Activated naive CD8-positive, alpha-beta T cell treated with anti-CD3 and anti-CD28 coated beads for 36 hours (primary cell): ENCODE data around the gene MRPS31. TPM values are rescaled to one million over a fixed set of nuclear protein-coding genes. Genes with fewer than 3 reads are reported as not detected.
"Not testable (repeated sequence)": the region's sequence is repeated elsewhere in the genome, so short reads cannot be mapped to it uniquely, and the experiment has no call there.

Experiments
- DNase-seq: peaks from one replicate; pipeline ENCODE4 v3.0.0; 2021
- H3K27ac Mint-ChIP-seq: one replicate; pipeline ENCODE4 v1.8.0; 2022; ENCODE audit warnings: mild to moderate bottlenecking, moderate library complexity, mixed read lengths
- H3K27me3 Mint-ChIP-seq: one replicate; pipeline ENCODE4 v1.8.0; 2022; ENCODE audit warnings: mild to moderate bottlenecking, mixed read lengths
- H3K36me3 Mint-ChIP-seq: one replicate; pipeline ENCODE4 v1.8.0; 2021; ENCODE audit warnings: mild to moderate bottlenecking, mixed read lengths
- H3K4me1 Mint-ChIP-seq: one replicate; pipeline ENCODE4 v1.8.0; 2021; ENCODE audit warnings: mixed read lengths
- H3K4me3 Mint-ChIP-seq: one replicate; pipeline ENCODE4 v1.8.0; 2022; ENCODE audit warnings: mild to moderate bottlenecking, moderate library complexity, mixed read lengths
- H3K9me3 Mint-ChIP-seq: one replicate; pipeline ENCODE4 v1.8.0; 2022; ENCODE audit warnings: mixed read lengths
- total RNA-seq, 2 experiments: library from RNA; stranded (reverse); gene quantifications; one replicate each; pipeline ENCODE4 v1.2.3, GENCODE V29; 2021

Gene MRPS31
- total RNA-seq, 2 experiments from 2014 or later: 40.9 to 43.8 TPM

DNA sequence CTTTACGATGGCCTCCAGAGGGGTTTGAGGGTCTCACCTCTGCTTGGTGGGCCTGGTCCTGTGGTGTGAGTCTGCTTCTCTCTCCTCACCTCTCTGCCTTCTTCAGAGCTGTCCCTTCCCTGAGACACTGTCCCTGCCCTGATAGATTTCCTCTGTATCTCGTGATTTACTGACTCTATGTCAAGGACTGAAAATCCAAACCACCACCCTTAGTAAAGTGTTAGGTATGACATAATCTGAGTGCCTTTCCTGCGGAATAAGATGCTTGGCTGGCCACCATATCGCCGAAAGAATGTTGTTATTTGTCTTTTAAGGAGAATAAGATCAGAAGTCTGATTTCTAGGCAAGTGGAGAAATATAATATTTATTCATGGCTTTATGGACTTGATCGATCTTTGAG, 25.7 kb upstream of the MRPS31 start:
- H3K27me3 Mint-ChIP-seq: no peaks in the 10 kb centered on the region
- H3K4me1 Mint-ChIP-seq: peaks cover 30% of the 10 kb centered on the region
- peaks cover 15% of the 10 kb centered on the region for H3K36me3 Mint-ChIP-seq
- no peaks in the 10 kb centered on the region for H3K9me3 Mint-ChIP-seq
- no peak for DNase-seq
- no peak overlapping the region for H3K27ac Mint-ChIP-seq
- no peak overlapping the region for H3K4me3 Mint-ChIP-seq

DNA sequence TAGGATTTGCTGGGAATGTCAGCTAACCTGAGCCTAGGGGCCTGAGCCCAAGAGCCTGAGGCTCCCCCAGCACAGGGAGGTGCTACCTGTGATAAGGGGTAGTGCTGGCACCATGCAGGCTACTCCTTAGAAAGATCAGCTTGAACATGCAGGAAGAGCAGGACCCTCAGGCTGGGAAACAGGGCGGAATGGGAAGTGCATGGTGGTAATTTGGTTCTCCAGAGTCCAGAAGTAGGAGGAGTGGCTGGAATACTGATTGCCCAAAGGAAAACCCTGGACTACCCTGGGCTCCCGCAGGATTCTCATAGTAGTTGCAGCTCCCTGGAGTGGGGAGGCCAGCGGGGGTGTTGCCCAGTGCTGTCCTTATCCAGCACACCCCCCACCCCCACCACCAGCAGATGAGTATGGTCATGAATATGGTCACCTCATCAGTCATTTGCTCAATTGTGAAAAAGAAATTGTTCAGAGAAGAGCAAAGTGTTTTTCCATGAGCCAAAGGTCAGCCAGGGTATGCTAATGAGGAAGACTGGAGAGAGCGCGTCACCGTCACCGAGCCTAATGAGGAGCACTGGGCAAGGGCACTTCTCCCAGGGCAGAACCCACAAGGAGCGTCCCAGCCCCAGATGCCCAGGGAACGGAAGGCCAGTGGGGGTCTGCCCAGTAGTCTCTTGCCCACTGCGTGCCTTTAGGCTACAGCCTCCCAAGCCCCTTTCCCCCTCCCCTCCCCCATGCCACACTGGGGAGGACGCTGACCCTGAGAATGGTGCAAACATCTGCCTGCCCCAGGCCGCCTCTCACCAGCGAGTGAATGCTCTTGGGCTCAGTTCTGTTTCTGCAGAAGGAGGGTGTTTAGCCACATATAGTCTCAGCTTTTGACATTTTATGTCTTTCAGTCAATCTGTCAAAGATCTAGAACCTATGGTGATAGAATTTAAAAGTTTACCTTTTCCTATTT, 23.7 kb upstream of the MRPS31 start:
- H3K27ac Mint-ChIP-seq: peak overlapping the region; percentile 20
- no peaks in the 10 kb centered on the region for H3K9me3 Mint-ChIP-seq
- peaks cover 34% of the 10 kb centered on the region for H3K4me1 Mint-ChIP-seq
- H3K4me3 Mint-ChIP-seq: no peak overlapping the region
- peaks cover 15% of the 10 kb centered on the region for H3K36me3 Mint-ChIP-seq
- DNase-seq: no peak
- no peaks in the 10 kb centered on the region for H3K27me3 Mint-ChIP-seq

DNA sequence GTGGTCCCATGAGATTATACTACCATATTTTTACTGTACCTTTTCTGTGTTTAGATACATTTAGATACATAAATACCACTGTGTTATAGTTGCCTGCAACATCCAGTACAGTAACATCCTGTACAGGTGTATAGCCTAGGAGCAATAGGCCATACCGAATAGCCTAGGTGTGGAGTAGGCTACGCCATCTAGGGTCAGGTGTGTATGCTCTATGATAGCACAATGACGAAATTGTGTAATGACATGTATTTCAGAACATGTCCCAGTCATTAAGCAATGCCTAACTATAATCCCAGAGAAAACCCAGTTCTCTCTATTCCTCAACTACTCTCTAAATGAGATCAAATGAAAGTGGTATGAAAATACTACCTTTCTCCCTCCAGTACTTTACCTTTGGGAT, 22.3 kb upstream of the MRPS31 start:
- H3K27ac Mint-ChIP-seq: no peak overlapping the region
- H3K27me3 Mint-ChIP-seq: no peaks in the 10 kb centered on the region
- no peak overlapping the region for H3K4me3 Mint-ChIP-seq
- no peak for DNase-seq
- peaks cover 13% of the 10 kb centered on the region for H3K36me3 Mint-ChIP-seq
- no peaks in the 10 kb centered on the region for H3K9me3 Mint-ChIP-seq
- peaks cover 35% of the 10 kb centered on the region for H3K4me1 Mint-ChIP-seq

DNA sequence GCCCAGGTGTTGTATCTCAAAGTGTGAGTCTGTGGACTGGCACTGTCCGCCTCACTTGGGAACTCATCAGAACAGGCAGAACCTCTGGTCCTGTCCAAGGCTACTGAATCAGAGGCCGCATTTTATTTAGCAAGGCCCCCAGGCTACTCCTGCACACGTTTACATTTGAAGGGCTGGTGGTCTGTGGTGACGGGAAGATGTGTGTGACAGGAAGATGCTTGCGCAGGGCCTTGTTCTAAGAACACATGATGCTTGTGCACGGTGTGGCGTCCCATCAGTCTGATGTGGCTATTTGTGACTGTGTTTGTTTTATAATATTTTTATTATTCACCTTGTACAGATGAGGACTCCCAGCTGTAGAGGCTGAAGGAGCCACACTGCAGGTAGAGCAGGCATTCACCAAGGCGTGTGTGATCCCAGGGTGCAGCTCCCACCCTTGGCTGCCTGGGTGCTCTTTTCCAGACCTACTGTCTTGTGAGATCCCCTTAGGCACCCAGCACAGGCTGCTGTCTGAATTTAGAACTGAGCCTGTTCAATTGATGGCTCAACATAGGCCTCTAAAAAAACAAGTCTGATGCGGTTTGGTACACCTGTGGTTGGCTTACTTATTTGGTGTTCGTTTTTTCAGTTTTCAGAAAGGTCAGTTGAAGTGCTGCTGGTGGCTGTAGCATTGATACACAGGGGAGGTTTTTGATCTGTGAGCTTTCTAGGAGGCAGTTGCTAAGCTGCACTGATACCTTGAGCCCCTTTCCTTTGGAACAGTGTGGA, 21.5 kb upstream of the MRPS31 start:
- H3K9me3 Mint-ChIP-seq: no peaks in the 10 kb centered on the region
- no peak for DNase-seq
- H3K4me3 Mint-ChIP-seq: peak overlapping the region; percentile 37
- peaks cover 39% of the 10 kb centered on the region for H3K4me1 Mint-ChIP-seq
- peaks cover 13% of the 10 kb centered on the region for H3K36me3 Mint-ChIP-seq
- H3K27me3 Mint-ChIP-seq: no peaks in the 10 kb centered on the region
- no peak overlapping the region for H3K27ac Mint-ChIP-seq

DNA sequence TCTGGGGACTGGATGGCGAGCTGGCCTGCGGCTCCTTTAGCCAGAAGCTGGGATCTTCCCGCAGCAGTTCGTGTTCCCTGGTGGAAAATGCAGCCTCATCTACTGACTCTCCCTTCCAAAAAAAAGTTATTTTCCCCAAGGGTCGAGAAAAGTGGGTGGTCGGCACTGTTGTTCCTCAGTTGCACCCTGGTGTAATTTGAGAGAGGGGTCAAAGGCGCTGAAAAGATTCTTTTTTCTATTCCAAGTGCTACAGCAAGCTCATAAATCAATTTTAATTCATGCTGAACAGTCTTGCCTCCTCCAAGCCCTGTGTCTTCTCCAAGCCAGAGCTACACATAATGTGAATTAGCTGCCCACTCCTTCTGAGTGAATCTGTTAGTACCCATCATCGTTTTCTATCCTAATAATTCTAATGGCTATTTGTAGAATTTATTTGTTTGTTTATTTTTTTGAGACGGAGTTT, 19.2 kb upstream of the MRPS31 start:
- Mint-ChIP-seq H3K27ac (peak overlapping the region; percentile 58), H3K27me3 (no peaks in the 10 kb centered on the region), H3K36me3 (peaks cover 13% of the 10 kb centered on the region), H3K4me1 (peaks cover 52% of the 10 kb centered on the region), H3K4me3 (peak overlapping the region; percentile 75), H3K9me3 (no peaks in the 10 kb centered on the region)
- no peak for DNase-seq

DNA sequence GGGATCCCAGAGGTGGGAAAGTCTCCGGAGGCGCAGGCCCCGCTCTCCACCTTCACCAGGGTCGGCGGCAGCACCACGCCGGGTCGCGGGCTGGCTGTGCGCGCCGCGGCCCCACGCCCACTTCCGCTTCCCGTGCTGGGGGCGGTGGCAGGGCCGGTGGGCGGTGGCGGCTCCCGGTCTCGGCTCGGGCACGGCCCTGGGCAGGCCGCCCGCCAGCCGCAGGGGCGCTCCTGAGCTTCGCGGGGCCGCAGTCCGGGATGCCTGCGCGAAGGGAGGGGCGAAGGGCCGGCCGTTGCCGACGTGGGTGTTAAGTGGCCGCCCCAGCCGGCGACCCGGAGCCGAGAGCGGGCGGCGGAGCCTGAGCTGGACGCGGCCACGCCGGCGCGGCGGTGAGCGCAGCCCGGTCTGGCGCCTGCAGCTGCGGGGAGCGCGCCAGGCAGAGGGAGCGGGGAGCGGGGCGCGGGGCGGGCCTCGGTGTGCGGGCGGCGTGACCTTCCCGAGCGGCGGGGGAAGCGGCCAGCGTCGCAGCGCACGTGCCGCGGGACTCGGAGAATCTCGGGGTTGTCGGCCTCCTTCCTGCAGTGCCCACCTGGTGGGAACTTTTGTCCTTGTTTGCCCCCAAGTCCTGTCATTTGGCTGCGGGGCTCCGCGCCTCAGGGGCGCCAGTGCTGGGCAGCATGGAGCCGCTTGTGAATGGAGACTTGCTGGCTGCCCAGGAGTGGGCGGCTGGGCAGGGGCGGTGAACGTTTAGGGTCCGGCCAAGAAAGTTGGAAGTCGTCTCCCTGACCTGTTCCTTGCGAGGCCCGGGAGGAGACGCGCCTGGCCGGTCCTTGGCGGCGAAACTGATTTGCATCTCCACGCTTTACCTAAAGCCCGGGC, 18.5 kb upstream of the MRPS31 start, which contains the start of gene SLC25A15:
Gene SLC25A15, plus strand, starts transcription at position 337 of the 879 bp plus-strand sequence. CDS start 3,616 bp downstream, outside the sequence.
- DNase-seq: peak; percentile 85

DNA sequence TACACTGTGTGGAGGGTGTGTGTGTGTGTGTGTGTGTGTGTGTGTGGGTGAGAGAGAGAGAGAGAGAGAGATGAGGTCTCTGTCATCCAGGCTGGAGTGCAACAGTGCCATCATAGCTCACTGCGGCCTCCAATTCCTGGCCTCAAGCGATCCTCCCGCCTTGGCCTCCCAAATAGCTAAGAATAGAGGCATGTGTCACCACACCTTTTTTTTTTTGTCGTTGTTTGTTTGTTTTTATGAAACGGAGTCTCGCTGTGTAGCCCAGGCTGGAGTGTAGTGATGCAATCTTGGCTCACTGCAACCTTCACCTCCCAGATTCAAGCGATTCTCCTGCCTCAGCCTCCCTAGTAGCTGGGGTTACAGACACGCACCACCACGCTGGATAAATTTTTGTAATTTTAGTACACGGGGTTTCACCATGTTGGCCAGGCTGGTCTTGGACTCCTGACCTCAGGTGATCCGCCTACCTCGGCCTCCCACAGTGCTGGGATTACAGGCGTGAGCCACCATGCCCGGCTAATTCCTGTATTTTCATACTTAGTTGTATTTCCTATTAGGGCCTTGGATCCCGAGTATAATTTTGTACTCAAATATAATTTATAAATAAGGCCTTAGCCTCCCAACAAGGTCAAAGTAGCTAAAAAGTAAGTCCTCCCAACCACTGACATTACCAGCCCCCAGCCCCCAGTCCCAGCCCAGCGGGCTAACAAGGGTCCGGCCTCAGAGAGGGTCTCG, 17.7 kb upstream of the MRPS31 start:
- Mint-ChIP-seq H3K4me3 (peak overlapping the region; percentile 86), H3K27ac (peak overlapping the region; percentile 81), H3K4me1 (peaks cover 39% of the 10 kb centered on the region)
- H3K27me3 Mint-ChIP-seq, H3K9me3 Mint-ChIP-seq, DNase-seq, H3K36me3 Mint-ChIP-seq: not testable (repeated sequence)

More for the DNA sequence above, 18.5 kb upstream of the MRPS31 start, which contains the start of gene SLC25A15:
- H3K27me3 Mint-ChIP-seq: no peaks in the 10 kb centered on the region
- peaks cover 10% of the 10 kb centered on the region for H3K36me3 Mint-ChIP-seq
- no peaks in the 10 kb centered on the region for H3K9me3 Mint-ChIP-seq
- peak within 1 kb of the TSS; percentile 81 for H3K27ac Mint-ChIP-seq
- H3K4me3 Mint-ChIP-seq: peak within 1 kb of the TSS; percentile 86
- peaks cover 47% of the 10 kb centered on the region for H3K4me1 Mint-ChIP-seq

DNA sequence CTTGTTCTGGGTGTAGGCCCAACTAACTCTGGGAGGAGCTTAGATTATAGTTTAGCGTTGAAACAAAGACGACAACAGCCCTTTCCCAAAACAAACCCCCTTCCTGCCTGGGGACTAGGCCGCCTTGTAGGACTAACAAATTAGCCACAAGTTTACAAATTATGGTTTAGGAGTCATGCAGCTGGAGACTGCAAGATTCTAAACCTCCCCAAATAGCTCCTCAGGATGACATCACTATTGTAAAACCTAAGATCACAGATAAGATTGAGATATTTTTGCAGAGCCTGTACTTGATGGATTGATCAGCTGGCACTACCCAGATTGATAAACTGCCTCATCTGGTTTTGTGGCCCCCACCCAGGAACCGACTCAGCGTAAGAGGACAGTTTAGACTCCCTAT, 16.1 kb upstream of the MRPS31 start:
- Mint-ChIP-seq H3K9me3 (no peaks in the 10 kb centered on the region), H3K36me3 (no peaks in the 10 kb centered on the region), H3K27ac (peak overlapping the region; percentile 72), H3K4me1 (peaks cover 32% of the 10 kb centered on the region), H3K4me3 (peak overlapping the region; percentile 32), H3K27me3 (no peaks in the 10 kb centered on the region)
- no peak for DNase-seq

DNA sequence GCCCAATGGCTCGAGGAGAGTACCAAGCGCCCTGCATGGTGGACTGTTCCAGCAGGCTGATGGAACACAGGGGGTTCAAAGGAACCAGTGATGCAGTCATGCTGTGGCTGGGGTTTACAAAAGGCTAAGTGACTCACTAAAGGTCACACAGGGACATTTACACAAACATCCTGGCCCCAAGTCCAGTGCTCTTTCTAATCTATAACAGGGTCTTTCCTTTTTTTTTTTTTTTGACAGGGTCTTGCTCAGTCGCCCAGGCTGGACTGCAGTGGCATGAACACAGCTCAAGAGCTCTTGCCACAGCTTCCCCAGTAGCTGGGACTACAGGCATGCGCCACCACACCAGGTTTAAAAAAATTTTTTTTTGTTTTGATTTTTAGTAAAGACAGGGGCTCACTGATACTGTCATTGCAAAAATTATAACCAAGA, 15.6 kb upstream of the MRPS31 start:
- no peak overlapping the region for H3K4me3 Mint-ChIP-seq
- peak; percentile 36 for DNase-seq
- peak overlapping the region; percentile 72 for H3K27ac Mint-ChIP-seq
- no peaks in the 10 kb centered on the region for H3K9me3 Mint-ChIP-seq
- no peaks in the 10 kb centered on the region for H3K27me3 Mint-ChIP-seq
- H3K36me3 Mint-ChIP-seq: no peaks in the 10 kb centered on the region
- peaks cover 29% of the 10 kb centered on the region for H3K4me1 Mint-ChIP-seq

DNA sequence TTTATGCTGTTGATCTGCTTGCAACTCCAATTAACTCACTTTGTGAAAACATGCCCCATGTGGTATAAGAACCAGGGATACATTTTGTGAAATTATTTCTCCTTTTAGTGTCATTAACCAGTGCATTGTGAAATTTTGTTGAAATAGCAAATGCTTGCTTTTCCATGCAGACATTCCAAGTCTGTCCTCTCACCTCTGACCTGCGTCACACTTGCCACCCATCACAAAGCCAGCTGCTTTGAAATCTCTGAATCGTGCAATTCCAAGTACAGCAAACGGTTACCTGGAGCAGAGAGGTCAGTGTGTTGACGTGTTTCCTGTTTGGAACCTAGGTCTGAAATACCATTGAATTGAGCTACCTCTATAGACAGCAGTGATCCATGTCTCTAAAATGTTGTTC, 13.6 kb upstream of the MRPS31 start:
- Mint-ChIP-seq H3K27ac (no peak overlapping the region), H3K36me3 (no peaks in the 10 kb centered on the region), H3K27me3 (no peaks in the 10 kb centered on the region), H3K4me3 (no peak overlapping the region), H3K4me1 (peaks cover 21% of the 10 kb centered on the region), H3K9me3 (no peaks in the 10 kb centered on the region)
- no peak for DNase-seq

DNA sequence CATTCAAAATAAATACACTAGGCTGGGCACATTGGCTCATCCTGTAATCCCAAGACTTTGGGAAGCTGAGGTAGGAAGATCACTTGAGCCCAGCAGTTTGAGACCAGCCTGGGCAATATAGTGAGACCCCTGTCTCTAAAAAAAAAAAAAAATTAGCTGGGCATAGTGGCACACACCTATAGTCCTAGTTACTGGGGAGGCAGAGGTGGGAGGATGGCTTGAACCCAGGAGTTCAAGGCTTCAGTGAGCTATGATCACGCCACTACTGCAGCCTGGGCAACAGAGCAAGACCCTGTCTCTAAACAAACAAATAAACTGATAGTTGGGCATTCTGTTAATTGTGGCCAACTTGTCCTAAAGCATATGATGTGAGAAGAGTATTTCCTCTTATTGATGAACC, 12.0 kb upstream of the MRPS31 start:
- not testable (repeated sequence) for H3K36me3 Mint-ChIP-seq, H3K4me3 Mint-ChIP-seq, H3K27ac Mint-ChIP-seq, H3K27me3 Mint-ChIP-seq, DNase-seq, H3K9me3 Mint-ChIP-seq
- H3K4me1 Mint-ChIP-seq: peaks cover 19% of the 10 kb centered on the region

DNA sequence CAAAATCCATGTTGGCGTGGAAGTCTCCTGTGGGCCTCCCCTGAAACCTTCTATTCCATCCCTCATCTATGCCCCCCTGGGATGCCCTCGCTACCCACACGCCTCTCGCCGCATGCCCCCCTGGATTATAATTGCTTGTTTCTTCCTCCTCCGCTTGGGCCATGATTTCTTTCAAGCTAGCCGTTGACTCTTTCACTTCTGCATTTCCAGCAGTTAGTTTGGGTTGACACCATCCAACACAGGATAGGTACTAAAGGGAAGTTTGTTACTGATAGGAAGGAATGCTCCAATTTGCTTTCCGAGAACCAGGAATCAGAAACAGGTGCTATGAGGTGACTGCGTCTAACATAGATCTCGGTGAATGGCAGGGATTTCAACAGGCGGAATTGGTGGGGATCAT, 10.7 kb upstream of the MRPS31 start:
- no peak overlapping the region for H3K4me3 Mint-ChIP-seq
- H3K4me1 Mint-ChIP-seq: peaks cover 19% of the 10 kb centered on the region
- no peak for DNase-seq
- no peak overlapping the region for H3K27ac Mint-ChIP-seq
- H3K36me3 Mint-ChIP-seq: no peaks in the 10 kb centered on the region
- H3K27me3 Mint-ChIP-seq: no peaks in the 10 kb centered on the region
- no peaks in the 10 kb centered on the region for H3K9me3 Mint-ChIP-seq

DNA sequence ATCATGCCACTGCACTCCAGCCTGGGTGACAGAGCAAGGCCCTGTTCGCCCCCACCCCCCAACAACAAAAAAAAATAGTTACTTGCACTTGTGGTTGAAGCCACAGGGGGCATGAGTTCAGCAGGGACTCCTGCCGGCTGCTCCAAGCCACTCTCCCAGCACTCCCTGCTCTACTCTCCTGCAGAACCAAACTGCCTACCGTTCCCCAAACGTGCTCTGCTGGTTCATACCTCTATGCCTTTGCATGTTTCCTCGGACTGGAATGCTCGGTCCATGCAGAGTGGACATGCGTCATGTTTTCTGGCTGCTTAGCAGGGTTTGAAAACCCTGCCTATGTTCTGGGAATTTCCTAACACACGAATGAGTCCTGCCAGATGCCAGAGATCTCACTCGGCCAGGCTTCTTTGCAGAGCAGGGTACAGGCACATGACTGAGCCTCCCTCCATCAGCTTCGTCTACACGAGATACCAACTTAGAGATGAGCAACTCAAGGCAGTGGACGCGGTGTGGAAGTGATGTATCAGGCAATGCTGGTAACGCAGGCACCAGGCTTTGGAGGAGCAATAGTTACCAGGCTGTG, 9.9 kb upstream of the MRPS31 start:
- Mint-ChIP-seq H3K4me1 (peaks cover 20% of the 10 kb centered on the region), H3K4me3 (no peak overlapping the region), H3K27me3 (no peaks in the 10 kb centered on the region)

More for the DNA sequence above, 9.9 kb upstream of the MRPS31 start:
- Mint-ChIP-seq H3K36me3 (no peaks in the 10 kb centered on the region), H3K27ac (no peak overlapping the region), H3K9me3 (no peaks in the 10 kb centered on the region)
- DNase-seq: no peak
